HepG2 (cell line): ENCODE results near the gene BCAR3. TPM values are rescaled to one million over a fixed set of nuclear protein-coding genes. Genes with fewer than 3 reads are reported as not detected.
A peak's percentile ranks its signal among the peaks of the same experiment; 100 is the strongest.

Experiments used
- ASH2L ChIP-seq: fragments of 300-600, 200-600 bp; sonication (generic); IDR thresholded peaks from 2 replicates; pipeline ENCODE4 v1.7.0; 2017; ENCODE audit warnings: low read depth, mild to moderate bottlenecking, moderate library complexity, mixed read lengths, low read length; ENCODE audit not compliant: insufficient read length
- ATF7 ChIP-seq, 2 experiments: fragments of 450-650 bp in 1 of 2; sonication (generic) in 1 of 2; formaldehyde crosslinking in 1 of 2; IDR thresholded peaks; 2 replicates each; pipeline versions ENCODE4 v1.4.0 to v1.6.1; 2016 to 2020; ENCODE audit warnings: antibody characterized with exemption in 1 of 2, mild to moderate bottlenecking in 1 of 2, missing genetic modification reagents in 1 of 2
- CEBPB ChIP-seq: IDR thresholded peaks from 2 replicates; pipeline ENCODE4 v1.6.1; 2011; ENCODE audit warnings: low read depth, low read length, improper control_type of control experiment, borderline replicate concordance
- HMGXB3 ChIP-seq: sonication (generic); formaldehyde crosslinking; IDR thresholded peaks from 2 replicates; pipeline ENCODE4 v1.4.0; 2020; ENCODE audit warnings: missing genetic modification reagents, borderline replicate concordance
- HNRNPL ChIP-seq: fragments of 200-400 bp; formaldehyde crosslinking; IDR thresholded peaks from 2 replicates; pipeline ENCODE4 v1.6.1; 2017; ENCODE audit warnings: mild to moderate bottlenecking, low read depth, low read length
- HNRNPUL1 ChIP-seq: fragments of 200-400 bp; formaldehyde crosslinking; IDR thresholded peaks from 2 replicates; pipeline ENCODE4 v1.6.1; 2017; ENCODE audit warnings: low read depth, mild to moderate bottlenecking, low read length, moderate library complexity
- SALL2 ChIP-seq: sonication (generic); formaldehyde crosslinking; IDR thresholded peaks from 2 replicates; pipeline ENCODE4 v1.8.1; 2023; ENCODE audit warnings: mild to moderate bottlenecking, missing genetic modification reagents, inconsistent platforms
- STAG1 ChIP-seq: sonication (generic); formaldehyde crosslinking; IDR thresholded peaks from 2 replicates; pipeline ENCODE4 v1.4.0; 2020; ENCODE audit warnings: missing genetic modification reagents
- TBX2 ChIP-seq: sonication (generic); formaldehyde crosslinking; IDR thresholded peaks from 2 replicates; pipeline ENCODE4 v1.5.0; 2020; ENCODE audit warnings: missing genetic modification reagents, mild to moderate bottlenecking, borderline replicate concordance
- THAP9 ChIP-seq: sonication (generic); formaldehyde crosslinking; IDR thresholded peaks from 2 replicates; pipeline ENCODE4; 2020; ENCODE audit warnings: missing genetic modification reagents, mild to moderate bottlenecking, borderline replicate concordance
- ZBED4 ChIP-seq: sonication (generic); formaldehyde crosslinking; IDR thresholded peaks from 2 replicates; pipeline ENCODE4 v1.4.0; 2020; ENCODE audit warnings: missing genetic modification reagents, borderline replicate concordance
- ZNF101 ChIP-seq: sonication (generic); formaldehyde crosslinking; IDR thresholded peaks from 2 replicates; pipeline ENCODE4 v1.4.0; 2020; ENCODE audit warnings: mild to moderate bottlenecking, low read depth, missing genetic modification reagents, borderline replicate concordance
- ZNF441 ChIP-seq: sonication (generic); formaldehyde crosslinking; IDR thresholded peaks from 2 replicates; pipeline ENCODE4 v1.7.0; 2021; ENCODE audit warnings: missing genetic modification reagents, borderline replicate concordance
- ZNF891 ChIP-seq: sonication (generic); formaldehyde crosslinking; IDR thresholded peaks from 2 replicates; pipeline ENCODE4 v1.5.0; 2020; ENCODE audit warnings: mild to moderate bottlenecking, missing genetic modification reagents
- ZSCAN30 ChIP-seq: sonication (generic); formaldehyde crosslinking; IDR thresholded peaks from 2 replicates; pipeline ENCODE4 v1.5.0; 2020; ENCODE audit warnings: mild to moderate bottlenecking, missing genetic modification reagents
- polyA plus RNA-seq, 8 experiments: library from polyadenylated mRNA; depleted of rRNA in 3 of 8; stranded (reverse) in 7 of 8; unstranded in 1 of 8; fragments of >200 nt; fragmentation: Illumina TruSeq in 4 of 8; extraction: Trizol in 4 of 8; gene quantifications; 2 replicates each; pipeline versions ENCODE4 v1.2.1 to v1.2.3, GENCODE V29; 2011 to 2016; ENCODE audit warnings: low read depth in 4 of 8, missing spikeins in 1 of 8, mixed read lengths in 1 of 8; ENCODE audit not compliant: insufficient read depth in 1 of 8
- total RNA-seq, 5 experiments: library from RNA; depleted of rRNA; stranded (reverse); fragments of >200 nt; fragmentation: Illumina TruSeq; extraction: Trizol; gene quantifications; 2 replicates each; pipeline ENCODE4 v1.2.3, GENCODE V29; 2016; ENCODE audit warnings: low read depth in 1 of 5
- TF ChIP-seq, protein P1 (sequence below): sonication (generic); formaldehyde crosslinking; IDR thresholded peaks from 2 replicates; pipeline ENCODE4 v1.8.0; 2022; ENCODE audit warnings: mild to moderate bottlenecking, missing genetic modification reagents, moderate library complexity

Gene BCAR3
- total and polyA plus RNA-seq, 2 of the 13 experiments (the other 11 are each of a cell fraction or from before 2014, with no cell fraction given), result 3.6 to 4.8 TPM

DNA sequence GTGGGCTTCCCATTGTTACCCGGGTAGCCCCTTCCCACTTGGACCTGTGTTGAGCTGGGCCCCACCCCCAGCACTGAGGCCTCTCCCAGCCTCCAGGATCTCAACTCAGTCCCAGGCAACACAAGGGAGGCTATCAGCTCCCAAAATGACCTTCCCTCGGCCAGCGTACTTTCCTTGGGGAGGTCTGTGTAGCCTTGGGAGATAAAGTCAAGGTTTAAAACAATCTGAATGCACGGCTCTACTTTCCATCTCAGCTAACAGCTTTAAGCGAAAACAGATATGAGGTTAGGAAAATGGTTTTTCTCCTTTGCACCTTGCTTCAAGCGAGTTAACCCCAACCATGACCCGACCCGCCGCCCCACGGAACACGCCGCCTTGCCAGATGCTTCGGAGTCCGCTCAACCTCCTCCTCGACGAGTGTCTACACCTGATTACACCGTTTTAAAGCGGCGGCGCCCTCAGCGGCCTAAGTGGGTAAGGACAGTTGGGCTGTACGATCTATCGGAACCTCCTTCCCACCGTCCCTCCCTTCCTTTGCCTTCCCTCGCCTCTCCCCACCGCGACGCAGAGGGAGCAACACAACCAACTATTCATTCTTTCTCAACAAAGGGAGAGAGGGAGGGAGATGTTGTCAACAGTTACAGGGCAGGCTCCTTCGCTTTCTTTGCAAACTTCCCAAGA is 1.1 kb downstream of the BCAR3 start (continued):
- TF ChIP-seq ATF7 (IDR thresholded peaks at IDR 0.05) (no peak), ATF7 (CRISPR knock-in tag; IDR thresholded peaks at IDR 0.05) (no peak), TBX2 (CRISPR knock-in tag) (peak; percentile 44; the same call in 1 of the 2 replicates), HMGXB3 (0 out of 2 replicates have a peak, but pooled peaks have one; percentile 14), HNRNPL (no peak), ZNF101 (CRISPR knock-in tag) (no peak), SALL2 (0 out of 2 replicates have a peak, but pooled peaks have one; percentile 28), ZNF441 (CRISPR knock-in tag) (no peak), THAP9 (CRISPR knock-in tag) (0 out of 2 replicates have a peak, but pooled peaks have one; percentile 41), ZSCAN30 (CRISPR knock-in tag) (no peak), STAG1 (peak; percentile 72), ASH2L (peak; percentile 61), ZBED4 (CRISPR knock-in tag) (peak; percentile 57; the same call in 1 of the 2 replicates), HNRNPUL1 (no peak), ZNF891 (peak; percentile 28; the same call in 1 of the 2 replicates), CEBPB (no peak)
- TF ChIP-seq, protein P1, sequence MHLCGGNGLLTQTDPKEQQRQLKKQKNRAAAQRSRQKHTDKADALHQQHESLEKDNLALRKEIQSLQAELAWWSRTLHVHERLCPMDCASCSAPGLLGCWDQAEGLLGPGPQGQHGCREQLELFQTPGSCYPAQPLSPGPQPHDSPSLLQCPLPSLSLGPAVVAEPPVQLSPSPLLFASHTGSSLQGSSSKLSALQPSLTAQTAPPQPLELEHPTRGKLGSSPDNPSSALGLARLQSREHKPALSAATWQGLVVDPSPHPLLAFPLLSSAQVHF, result 0 out of 2 replicates have a peak, but pooled peaks have one; percentile 52
